Astrocyte (in vitro differentiated cells and primary cell): ENCODE results near the gene NCBP1.

Experiments used
- EZH2 ChIP-seq: IDR thresholded peaks from 2 replicates; pipeline ENCODE4 v1.6.1; 2012; ENCODE audit warnings: mild to moderate bottlenecking, low read length, inconsistent platforms; ENCODE audit not compliant: insufficient read depth
- TF ChIP-seq, protein P1 (sequence below): IDR thresholded peaks from 2 replicates; pipeline ENCODE4 v1.5.1; 2011; ENCODE audit warnings: low read depth, mild to moderate bottlenecking, inconsistent platforms, low read length, moderate library complexity; ENCODE audit not compliant: insufficient read depth

DNA sequence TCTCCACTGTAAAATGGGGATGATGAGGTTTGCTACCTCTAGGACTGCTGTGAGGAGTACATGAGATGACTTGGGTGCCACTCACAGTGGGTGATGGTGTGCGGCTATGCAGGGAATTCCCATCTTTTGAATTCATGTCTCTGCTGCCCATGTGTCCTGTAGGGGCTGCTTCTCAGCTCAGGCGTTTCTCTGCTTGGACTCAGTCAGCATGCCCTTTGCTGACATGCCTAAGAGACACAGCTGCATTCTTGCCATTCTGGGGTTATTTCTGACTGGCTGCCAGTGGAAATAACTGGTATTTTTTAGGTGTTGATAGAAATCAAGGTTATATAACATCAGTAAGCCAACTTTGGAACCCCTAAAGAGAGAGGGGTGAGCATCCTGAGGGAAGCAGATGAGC, 87.8 kb downstream of the NCBP1 start:
- TF ChIP-seq, protein P1, sequence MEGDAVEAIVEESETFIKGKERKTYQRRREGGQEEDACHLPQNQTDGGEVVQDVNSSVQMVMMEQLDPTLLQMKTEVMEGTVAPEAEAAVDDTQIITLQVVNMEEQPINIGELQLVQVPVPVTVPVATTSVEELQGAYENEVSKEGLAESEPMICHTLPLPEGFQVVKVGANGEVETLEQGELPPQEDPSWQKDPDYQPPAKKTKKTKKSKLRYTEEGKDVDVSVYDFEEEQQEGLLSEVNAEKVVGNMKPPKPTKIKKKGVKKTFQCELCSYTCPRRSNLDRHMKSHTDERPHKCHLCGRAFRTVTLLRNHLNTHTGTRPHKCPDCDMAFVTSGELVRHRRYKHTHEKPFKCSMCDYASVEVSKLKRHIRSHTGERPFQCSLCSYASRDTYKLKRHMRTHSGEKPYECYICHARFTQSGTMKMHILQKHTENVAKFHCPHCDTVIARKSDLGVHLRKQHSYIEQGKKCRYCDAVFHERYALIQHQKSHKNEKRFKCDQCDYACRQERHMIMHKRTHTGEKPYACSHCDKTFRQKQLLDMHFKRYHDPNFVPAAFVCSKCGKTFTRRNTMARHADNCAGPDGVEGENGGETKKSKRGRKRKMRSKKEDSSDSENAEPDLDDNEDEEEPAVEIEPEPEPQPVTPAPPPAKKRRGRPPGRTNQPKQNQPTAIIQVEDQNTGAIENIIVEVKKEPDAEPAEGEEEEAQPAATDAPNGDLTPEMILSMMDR, result no peak
- TF ChIP-seq EZH2, result no peak
